ENCODE measurements around the gene RNU6-9. TPM values are rescaled to one million over a fixed set of nuclear protein-coding genes. Genes with fewer than 3 reads are reported as not detected.

Gene RNU6-9
- total and polyA plus RNA-seq, 2 donors (not counting 1 experiment from before 2014, with no cell fraction given) = not detected

DNA sequence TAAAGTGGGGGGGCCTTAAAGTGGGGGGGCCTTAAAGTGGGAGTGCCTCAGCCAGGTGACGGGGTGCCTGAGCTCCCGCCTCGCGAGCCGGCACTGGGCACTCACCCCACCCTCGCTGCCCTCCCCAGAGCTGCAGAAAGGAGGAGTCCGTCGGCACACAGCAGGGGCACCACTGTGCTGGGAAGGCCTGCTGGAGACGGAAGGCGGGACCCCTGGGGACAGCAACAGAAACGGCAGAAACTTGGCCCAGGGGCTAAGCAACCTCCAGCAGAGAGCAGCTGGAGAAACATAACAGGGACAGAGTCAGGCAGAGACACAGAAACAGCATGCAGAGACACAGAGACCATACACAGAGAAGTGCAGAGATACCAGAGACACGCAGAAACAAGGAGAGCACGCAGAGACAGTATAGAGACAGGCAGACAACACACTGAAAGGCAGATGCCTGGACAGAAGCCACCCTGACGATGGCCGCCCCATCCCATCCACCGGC is 25.9 kb upstream of the RNU6-9 start:
- Histone ChIP-seq H3K27ac (ENCODE audit: low read length in 2 of 2) (no peak overlapping the region), H4K20me1 (ENCODE audit: control insufficient read depth, insufficient read depth, low read length, poor library complexity, severe bottlenecking) (no peaks in the 10 kb centered on the region), H3K4me1 (ENCODE audit: control insufficient read depth in 2 of 2, insufficient read depth in 2 of 2, low read length in 2 of 2) (peaks cover 23 to 33% of the 10 kb centered on the region in 2 donors), H3K79me2 (ENCODE audit: control insufficient read depth, insufficient read depth, low read length) (no peaks in the 10 kb centered on the region), H3K4me3 (ENCODE audit: control extremely low read depth in 1 of 5, extremely low read depth in 1 of 5, insufficient read depth in 1 of 5, low read depth in 2 of 5, low read length in 4 of 5) (no peak overlapping the region), H3K27me3 (replicated peaks in 1 of 4; ENCODE audit: control extremely low read depth in 1 of 4, control insufficient read depth in 3 of 4, insufficient read depth in 4 of 4, low read length in 3 of 4) (peaks cover 0 to 10% (median 2%) of the 10 kb centered on the region in 4 experiments), H3K4me2 (replicated peaks; ENCODE audit: low read depth, low read length, poor library complexity, severe bottlenecking) (no peak overlapping the region), H3K36me3 (replicated peaks in 1 of 2; ENCODE audit: control extremely low read depth in 1 of 2, control insufficient read depth in 1 of 2, extremely low read depth in 1 of 2, insufficient read depth in 2 of 2, low read length in 1 of 2) (peaks cover 0 to 17% of the 10 kb centered on the region in 2 experiments), H3K9me3 (ENCODE audit: control extremely low read depth in 1 of 3, control insufficient read depth in 2 of 3, insufficient read depth in 1 of 3, low read length in 2 of 3) (peaks cover 0 to 14% (median 0%) of the 10 kb centered on the region in 3 donors), H2AFZ (ENCODE audit: insufficient read depth, low read depth, low read length, poor library complexity, severe bottlenecking) (no peak overlapping the region), H3K9ac (ENCODE audit: low read length) (no peak overlapping the region)
- peaks cover 4% of the 10 kb centered on the region for H3K27me3 Mint-ChIP-seq
- H3K4me3 Mint-ChIP-seq = no peak overlapping the region
- ATAC-seq (ENCODE audit: low read depth) (no peak), DNase-seq (no peak)
- H3K27ac Mint-ChIP-seq = no peak overlapping the region
- H3K4me1 Mint-ChIP-seq = peaks cover 20% of the 10 kb centered on the region
- H3K9me3 Mint-ChIP-seq (ENCODE audit: insufficient read depth) = no peaks in the 10 kb centered on the region
- TF ChIP-seq EZH2 (IDR thresholded peaks at IDR 0.05; ENCODE audit: borderline replicate concordance, insufficient read depth, low read depth, low read length, poor library complexity, severe bottlenecking) = no peak
- TF ChIP-seq, protein P1, sequence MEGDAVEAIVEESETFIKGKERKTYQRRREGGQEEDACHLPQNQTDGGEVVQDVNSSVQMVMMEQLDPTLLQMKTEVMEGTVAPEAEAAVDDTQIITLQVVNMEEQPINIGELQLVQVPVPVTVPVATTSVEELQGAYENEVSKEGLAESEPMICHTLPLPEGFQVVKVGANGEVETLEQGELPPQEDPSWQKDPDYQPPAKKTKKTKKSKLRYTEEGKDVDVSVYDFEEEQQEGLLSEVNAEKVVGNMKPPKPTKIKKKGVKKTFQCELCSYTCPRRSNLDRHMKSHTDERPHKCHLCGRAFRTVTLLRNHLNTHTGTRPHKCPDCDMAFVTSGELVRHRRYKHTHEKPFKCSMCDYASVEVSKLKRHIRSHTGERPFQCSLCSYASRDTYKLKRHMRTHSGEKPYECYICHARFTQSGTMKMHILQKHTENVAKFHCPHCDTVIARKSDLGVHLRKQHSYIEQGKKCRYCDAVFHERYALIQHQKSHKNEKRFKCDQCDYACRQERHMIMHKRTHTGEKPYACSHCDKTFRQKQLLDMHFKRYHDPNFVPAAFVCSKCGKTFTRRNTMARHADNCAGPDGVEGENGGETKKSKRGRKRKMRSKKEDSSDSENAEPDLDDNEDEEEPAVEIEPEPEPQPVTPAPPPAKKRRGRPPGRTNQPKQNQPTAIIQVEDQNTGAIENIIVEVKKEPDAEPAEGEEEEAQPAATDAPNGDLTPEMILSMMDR (IDR thresholded peaks at IDR 0.05) = no peak
- CTCF ChIA-PET = no interaction called here
- POLR2A ChIA-PET = no interaction called here
- WGBS (ENCODE audit: insufficient coverage) = 92% methylated on average over 16 of the region's 16 CpGs
- intact Hi-C loops (cut with micrococcal nuclease) = no loop called here

DNA sequence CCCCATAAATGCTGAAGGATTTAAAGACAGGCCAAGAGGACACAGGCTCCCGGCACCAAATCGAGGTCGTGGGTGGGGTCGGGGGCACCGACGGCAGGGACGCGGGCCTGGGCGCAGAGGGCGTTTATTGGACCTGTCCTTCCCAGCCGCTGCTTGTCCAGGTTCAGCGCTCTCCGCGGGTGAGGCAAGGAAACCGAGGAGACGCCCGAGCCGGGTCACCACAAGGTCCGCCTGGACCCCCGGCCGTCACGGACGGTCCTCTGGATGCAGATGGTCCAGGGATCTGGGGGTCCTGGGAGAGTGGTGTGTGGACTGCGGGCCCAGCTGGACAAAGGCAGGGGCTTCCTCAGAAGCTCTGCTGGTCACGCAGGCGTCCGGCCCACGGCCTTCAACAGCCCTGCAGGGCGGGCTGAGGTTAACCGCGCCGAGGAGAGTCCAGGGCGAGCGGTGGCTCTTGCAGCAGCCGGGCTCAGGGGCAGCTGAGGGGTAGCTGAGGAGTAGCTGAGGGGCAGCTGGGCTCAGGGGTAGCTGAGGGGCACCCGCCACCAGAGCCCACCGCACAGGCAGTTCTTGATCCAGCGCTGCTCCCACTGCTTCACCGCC is 25.3 kb upstream of the RNU6-9 start:
- H4K20me1 ChIP-seq (ENCODE audit: control insufficient read depth, insufficient read depth, low read length, poor library complexity, severe bottlenecking) = no peaks in the 10 kb centered on the region
- peaks cover 0 to 17% of the 10 kb centered on the region in 2 experiments for H3K36me3 ChIP-seq (replicated peaks in 1 of 2; ENCODE audit: control extremely low read depth in 1 of 2, control insufficient read depth in 1 of 2, extremely low read depth in 1 of 2, insufficient read depth in 2 of 2, low read length in 1 of 2)
- H3K4me2 ChIP-seq (replicated peaks; ENCODE audit: low read depth, low read length, poor library complexity, severe bottlenecking) = no peak overlapping the region

More for the DNA sequence above, 25.3 kb upstream of the RNU6-9 start:
- ChIA-PET POLR2A (no interaction called here), CTCF (no interaction called here)
- Histone ChIP-seq H3K4me3 (ENCODE audit: control extremely low read depth in 1 of 5, extremely low read depth in 1 of 5, insufficient read depth in 1 of 5, low read depth in 2 of 5, low read length in 4 of 5) (no peak overlapping the region), H2AFZ (ENCODE audit: insufficient read depth, low read depth, low read length, poor library complexity, severe bottlenecking) (no peak overlapping the region), H3K27ac (ENCODE audit: low read length in 2 of 2) (no peak overlapping the region), H3K9me3 (ENCODE audit: control extremely low read depth in 1 of 3, control insufficient read depth in 2 of 3, insufficient read depth in 1 of 3, low read length in 2 of 3) (peaks cover 0 to 8% (median 0%) of the 10 kb centered on the region in 3 donors), H3K9ac (ENCODE audit: low read length) (no peak overlapping the region), H3K79me2 (ENCODE audit: control insufficient read depth, insufficient read depth, low read length) (no peaks in the 10 kb centered on the region), H3K4me1 (ENCODE audit: control insufficient read depth in 2 of 2, insufficient read depth in 2 of 2, low read length in 2 of 2) (peaks cover 20 to 29% of the 10 kb centered on the region in 2 donors), H3K27me3 (replicated peaks in 1 of 4; ENCODE audit: control extremely low read depth in 1 of 4, control insufficient read depth in 3 of 4, insufficient read depth in 4 of 4, low read length in 3 of 4) (peaks cover 0 to 4% (median 0%) of the 10 kb centered on the region in 4 experiments)
- Mint-ChIP-seq H3K9me3 (ENCODE audit: insufficient read depth) (no peaks in the 10 kb centered on the region), H3K27me3 (no peaks in the 10 kb centered on the region), H3K4me1 (peaks cover 19% of the 10 kb centered on the region), H3K4me3 (no peak overlapping the region), H3K27ac (no peak overlapping the region)
- intact Hi-C loops (cut with micrococcal nuclease) = no loop called here
- WGBS (ENCODE audit: insufficient coverage) = 97% methylated on average over 39 of the region's 39 CpGs
- no peak for DNase-seq
- no peak for ATAC-seq (ENCODE audit: low read depth)
- TF ChIP-seq, protein P1 (IDR thresholded peaks at IDR 0.05) = no peak
- no peak for TF ChIP-seq EZH2 (IDR thresholded peaks at IDR 0.05; ENCODE audit: borderline replicate concordance, insufficient read depth, low read depth, low read length, poor library complexity, severe bottlenecking)

Measured in B cell (primary cell).